GM19397 (cell line): ENCODE results near the gene S100B.
A peak's percentile ranks its signal among the peaks of the same experiment; 100 is the strongest.

Source experiments
- ATAC-seq: cut with Tn5 transposase; IDR thresholded peaks from one replicate; pipeline ENCODE4 v1.9.1; 2021; ENCODE audit warnings: mild to moderate bottlenecking, moderate library complexity; ENCODE audit not compliant: unreplicated experiment

The S100B gene

DNA sequence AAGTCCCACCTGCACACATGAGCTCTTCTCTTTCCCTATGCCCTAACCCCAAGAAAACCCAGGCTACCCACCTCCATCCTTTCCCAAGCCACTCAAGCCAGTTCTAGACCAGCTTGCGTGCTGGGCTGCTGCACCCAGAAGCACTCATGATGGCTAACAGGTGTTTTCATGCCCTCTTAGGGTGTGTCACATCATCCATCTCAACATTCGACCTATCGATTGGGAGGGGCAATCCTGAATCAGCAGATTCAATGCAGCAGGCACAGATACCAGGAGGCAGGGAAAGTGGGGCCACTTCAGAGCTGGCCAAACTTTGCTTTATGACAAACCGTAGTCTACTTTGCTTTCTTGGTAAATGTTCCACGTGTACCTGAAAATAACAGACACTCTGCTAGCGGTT lies 24.0 kb upstream of the S100B start:
- ATAC-seq = no peak

GRCh38 chr21:46627726-46628125 lies 22.8 kb upstream of the S100B start:
- ATAC-seq = no peak

DNA sequence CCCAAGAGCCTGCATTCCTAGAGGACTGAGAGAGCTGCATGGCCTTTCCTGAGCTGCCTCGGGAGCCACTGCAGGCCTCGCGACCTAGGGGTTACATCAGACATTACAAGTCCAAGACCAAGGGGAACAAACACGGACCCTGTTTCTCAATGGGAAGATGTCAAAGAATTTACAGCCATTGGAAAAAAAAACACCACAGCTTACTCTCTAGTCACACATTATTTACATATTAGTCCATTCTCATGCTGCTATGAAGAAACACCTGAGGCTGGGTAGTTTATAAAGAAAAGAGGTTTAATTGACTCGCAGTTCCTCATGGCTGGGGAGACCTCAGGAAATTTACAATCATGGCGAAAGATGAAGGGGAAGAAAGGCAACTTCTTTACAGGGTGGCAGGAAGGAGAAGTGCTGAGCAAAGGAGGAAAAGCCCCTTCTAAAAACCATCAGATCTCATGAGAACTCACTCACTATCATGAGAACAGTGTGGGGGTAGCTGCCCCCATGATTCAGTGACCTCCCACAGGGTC lies 22.2 kb upstream of the S100B start:
- no peak for ATAC-seq

DNA sequence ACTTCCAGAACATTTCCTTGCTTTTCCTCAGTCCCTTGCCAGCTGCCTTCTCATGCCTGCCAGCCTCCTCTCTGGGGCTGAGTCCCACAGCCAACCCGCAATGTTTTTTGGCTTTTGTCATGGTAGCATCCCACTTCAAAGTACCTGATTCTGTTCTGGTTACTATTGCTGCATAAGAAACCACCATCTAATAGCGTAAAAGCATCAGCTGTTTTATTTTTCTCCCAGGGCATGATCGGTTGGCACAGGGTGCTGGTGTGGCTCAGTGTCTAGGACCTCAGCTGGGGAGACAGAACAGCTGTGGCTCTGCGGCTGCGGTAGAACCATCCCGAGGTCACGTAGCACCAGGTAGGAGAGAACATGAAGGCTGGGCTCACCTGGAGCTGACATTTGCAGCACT lies 21.7 kb upstream of the S100B start:
- ATAC-seq = no peak

- ATAC-seq = no peak
Measured at GRCh38 chr21:46625759-46626158, 20.9 kb upstream of the S100B start.

DNA sequence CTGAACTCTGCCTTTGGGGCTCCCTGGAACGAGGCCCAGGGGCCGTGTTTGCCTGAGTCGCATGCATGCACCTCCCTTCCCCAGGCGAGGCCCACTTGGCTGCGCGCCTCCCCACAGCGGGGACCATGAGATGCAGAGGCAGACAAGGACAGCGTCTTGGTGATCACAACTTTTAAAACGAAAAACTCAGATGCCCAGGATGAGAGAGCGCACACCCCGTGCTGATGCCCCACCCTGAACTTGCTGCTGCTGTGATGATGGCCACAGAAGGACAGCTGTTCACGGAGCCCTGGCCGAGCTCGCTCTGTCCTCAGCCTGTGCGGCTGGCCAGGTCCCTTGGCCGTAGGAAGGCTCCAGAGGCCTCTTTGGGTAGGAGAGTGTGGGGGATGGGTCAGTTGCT lies 19.2 kb upstream of the S100B start:
- no peak for ATAC-seq

GRCh38 chr21:46622226-46622625 lies 17.3 kb upstream of the S100B start:
- ATAC-seq = no peak

- no peak for ATAC-seq
Measured at GRCh38 chr21:46621457-46622182, 16.7 kb upstream of the S100B start.

DNA sequence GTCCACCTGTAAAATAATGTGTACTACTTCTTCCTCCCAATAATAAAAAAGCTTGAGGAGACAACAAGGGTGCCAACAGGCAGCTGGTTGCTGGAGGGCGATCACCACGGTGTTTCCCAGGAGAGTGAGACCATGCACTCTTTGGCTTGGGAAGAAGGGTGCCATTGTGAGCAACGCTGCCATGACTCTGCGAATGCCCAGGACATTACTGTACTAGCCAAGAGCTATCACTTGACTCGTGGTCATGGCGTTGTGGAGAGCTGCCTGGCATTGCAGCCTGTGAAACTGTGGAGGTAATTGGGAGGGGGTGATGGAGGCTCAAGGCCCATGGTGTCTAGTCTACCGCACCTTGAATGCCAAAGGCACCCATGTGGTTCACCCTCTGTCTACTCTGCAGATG lies 16.0 kb upstream of the S100B start:
- no peak for ATAC-seq

- ATAC-seq = no peak
Measured at GRCh38 chr21:46619846-46620245, 15.0 kb upstream of the S100B start.

- no peak for ATAC-seq
Measured at GRCh38 chr21:46618738-46619379, 14.0 kb upstream of the S100B start.

DNA sequence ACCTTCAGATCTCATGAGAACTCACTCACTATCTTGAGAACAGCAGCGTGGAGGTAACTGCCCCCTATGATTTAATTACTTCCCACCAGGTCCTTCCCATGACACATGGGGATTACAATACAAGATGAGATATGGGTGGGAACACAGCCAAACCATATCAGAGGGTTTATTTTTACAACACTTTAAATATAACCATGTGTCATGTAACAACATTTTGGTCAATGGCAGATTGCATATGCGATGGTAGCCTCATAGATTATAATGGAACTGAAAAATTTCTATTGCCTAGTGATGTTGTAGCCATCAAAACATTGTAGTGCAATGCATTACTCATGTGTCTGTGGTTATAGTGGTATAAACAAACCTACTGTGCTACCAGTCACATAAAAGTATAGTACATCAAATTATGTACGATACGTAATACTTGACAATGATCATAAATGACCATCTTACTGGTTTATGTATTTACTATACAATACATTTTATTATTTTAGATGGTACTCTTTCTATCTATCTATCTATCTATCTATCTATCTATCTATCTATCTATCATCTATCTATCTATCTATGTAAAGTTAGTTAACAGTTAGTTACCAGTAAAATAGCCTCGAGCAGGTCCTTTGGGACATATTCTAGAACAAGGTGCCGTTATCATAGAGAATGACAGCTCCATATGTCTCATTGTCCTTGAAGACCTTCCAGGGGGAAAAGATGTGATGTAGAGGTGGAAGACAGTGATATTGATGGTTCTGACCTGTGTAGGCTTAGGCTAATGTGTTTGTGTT lies 12.6 kb upstream of the S100B start:
- no peak for ATAC-seq

GRCh38 chr21:46616656-46617055 lies 11.8 kb upstream of the S100B start:
- no peak for ATAC-seq

GRCh38 chr21:46616050-46616449 lies 11.2 kb upstream of the S100B start:
- ATAC-seq = no peak

- ATAC-seq = no peak
Measured at GRCh38 chr21:46613391-46613790, 8.5 kb upstream of the S100B start.

DNA sequence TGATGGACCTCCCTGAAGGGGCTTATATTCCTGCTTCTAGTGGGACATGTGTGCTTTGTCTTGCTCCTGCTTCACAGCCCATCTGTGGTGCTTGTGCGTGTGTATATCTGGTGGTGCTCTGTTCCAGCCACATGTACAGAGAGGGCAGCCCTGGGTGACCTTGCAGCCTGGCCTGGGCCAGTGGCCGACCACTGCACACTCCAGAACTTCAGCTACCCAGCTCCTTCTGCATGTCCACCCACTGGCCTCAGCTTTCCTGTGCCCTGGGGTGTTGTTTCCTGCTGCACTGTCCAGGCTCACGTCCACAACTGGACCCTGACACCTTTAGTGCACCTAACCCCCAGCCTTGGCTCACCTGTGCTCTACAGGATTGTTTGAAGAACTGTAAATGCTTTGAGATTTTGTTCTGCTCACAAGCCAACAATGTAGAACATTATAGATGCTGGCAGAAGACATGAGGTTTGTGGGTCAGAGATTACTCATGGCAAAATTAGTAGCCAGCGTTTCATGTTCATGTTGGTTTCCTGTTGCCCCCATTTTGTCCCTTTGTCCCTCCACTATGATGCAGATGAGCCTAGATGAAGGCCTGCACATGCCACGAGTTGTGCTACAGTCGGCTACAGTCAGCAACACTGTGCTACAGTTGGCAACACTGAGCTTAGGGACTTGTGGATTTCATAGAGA lies 5.3 kb upstream of the S100B start:
- no peak for ATAC-seq

DNA sequence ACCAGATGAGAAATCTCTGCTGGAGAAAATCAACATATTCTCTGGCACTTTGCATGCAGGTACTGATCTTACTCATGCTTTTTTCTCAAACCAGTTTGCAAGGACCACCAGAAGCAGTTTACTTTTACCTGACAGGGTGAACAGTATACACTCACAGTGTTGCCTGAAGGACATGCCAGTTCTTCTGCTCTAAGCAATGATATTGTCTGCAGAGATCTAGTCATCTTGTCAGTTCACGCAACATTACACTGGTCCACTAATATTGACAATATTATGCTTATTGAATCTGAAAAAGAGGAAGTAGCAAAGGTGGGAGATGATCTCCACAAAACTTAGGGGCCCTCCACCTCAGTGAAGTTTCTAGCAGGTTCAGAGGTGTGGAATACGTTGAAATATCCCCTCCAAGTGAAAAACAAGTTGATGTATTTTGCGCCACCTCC lies 3.8 kb upstream of the S100B start:
- no peak for ATAC-seq

- ATAC-seq = no peak
Measured at GRCh38 chr21:46607636-46608035, 2.8 kb upstream of the S100B start.

- peak; percentile 20 for ATAC-seq
Measured at GRCh38 chr21:46606427-46606813, 1.5 kb upstream of the S100B start.

GRCh38 chr21:46605767-46606426 lies 1.0 kb upstream of the S100B start:
- ATAC-seq = peak; percentile 75
